Progenitor cell of endocrine pancreas (in vitro differentiated cells): ENCODE data around the gene RABEP1. TPM values are rescaled to one million over a fixed set of nuclear protein-coding genes. Genes with fewer than 3 reads are reported as not detected.

ENCODE experiments used
- DNase-seq: peaks from one replicate; pipeline ENCODE4 v3.0.0; 2021; ENCODE audit warnings: low spot score; ENCODE audit not compliant: unreplicated experiment
- H3K27ac Mint-ChIP-seq: 2 replicates; pipeline ENCODE4 v1.8.0; 2021; ENCODE audit warnings: mild to moderate bottlenecking, moderate library complexity, mixed read lengths
- H3K27me3 Mint-ChIP-seq: 2 replicates; pipeline ENCODE4 v1.8.0; 2021; ENCODE audit warnings: mixed read lengths
- H3K36me3 Mint-ChIP-seq: 2 replicates; pipeline ENCODE4 v1.8.0; 2022; ENCODE audit warnings: mixed read lengths; ENCODE audit not compliant: insufficient read depth
- H3K4me1 Mint-ChIP-seq: 2 replicates; pipeline ENCODE4 v1.8.0; 2021; ENCODE audit warnings: low read depth, mixed read lengths
- H3K4me3 Mint-ChIP-seq: 2 replicates; pipeline ENCODE4 v1.8.0; 2021; ENCODE audit warnings: low read depth, mild to moderate bottlenecking, moderate library complexity, mixed read lengths
- H3K9me3 Mint-ChIP-seq: 2 replicates; pipeline ENCODE4 v1.8.0; 2021; ENCODE audit warnings: low read depth, mixed read lengths
- CTCF ChIP-seq: fragments of 200-600 bp; sonication (generic); IDR thresholded peaks from one replicate; pipeline ENCODE4 v1.5.0; 2021; ENCODE audit warnings: antibody characterized with exemption, mild to moderate bottlenecking; ENCODE audit not compliant: unreplicated experiment
- total RNA-seq: library from RNA; stranded (reverse); gene quantifications from 2 replicates; pipeline ENCODE4 v1.2.1, GENCODE V29; 2021

RABEP1 gene
- total RNA-seq, 1 donor from 2014 or later = 50.1 TPM

GRCh38 chr17:5329784-5330557, 47.9 kb downstream of the RABEP1 start:
- H3K4me1 Mint-ChIP-seq = no peaks in the 10 kb centered on the region
- no peak for TF ChIP-seq CTCF
- no peaks in the 10 kb centered on the region for H3K9me3 Mint-ChIP-seq
- H3K27me3 Mint-ChIP-seq = no peaks in the 10 kb centered on the region
- peaks cover 4% of the 10 kb centered on the region for H3K36me3 Mint-ChIP-seq
- no peak overlapping the region for H3K27ac Mint-ChIP-seq
- H3K4me3 Mint-ChIP-seq = no peak overlapping the region
- DNase-seq = no peak

GRCh38 chr17:5330981-5331380, 48.9 kb downstream of the RABEP1 start:
- Mint-ChIP-seq H3K4me3 (no peak overlapping the region), H3K27me3 (no peaks in the 10 kb centered on the region), H3K36me3 (peaks cover 4% of the 10 kb centered on the region), H3K27ac (no peak overlapping the region), H3K9me3 (no peaks in the 10 kb centered on the region), H3K4me1 (no peaks in the 10 kb centered on the region)
- DNase-seq = no peak
- no peak for TF ChIP-seq CTCF

GRCh38 chr17:5331506-5331905, 49.4 kb downstream of the RABEP1 start:
- H3K27me3 Mint-ChIP-seq = no peaks in the 10 kb centered on the region
- no peak for DNase-seq
- peaks cover 4% of the 10 kb centered on the region for H3K36me3 Mint-ChIP-seq
- no peak for TF ChIP-seq CTCF
- no peak overlapping the region for H3K27ac Mint-ChIP-seq
- H3K9me3 Mint-ChIP-seq = no peaks in the 10 kb centered on the region
- H3K4me3 Mint-ChIP-seq = no peak overlapping the region
- no peaks in the 10 kb centered on the region for H3K4me1 Mint-ChIP-seq

- Mint-ChIP-seq H3K36me3 (peaks cover 20% of the 10 kb centered on the region), H3K27me3 (no peaks in the 10 kb centered on the region), H3K4me1 (peaks cover 15% of the 10 kb centered on the region), H3K9me3 (no peaks in the 10 kb centered on the region), H3K27ac (peak overlapping the region; percentile 10), H3K4me3 (no peak overlapping the region)
- no peak for DNase-seq
- TF ChIP-seq CTCF = no peak
Observed at GRCh38 chr17:5344914-5345313, 62.8 kb downstream of the RABEP1 start.

- TF ChIP-seq CTCF = no peak
- Mint-ChIP-seq H3K9me3 (no peaks in the 10 kb centered on the region), H3K36me3 (peaks cover 38% of the 10 kb centered on the region), H3K4me1 (peaks cover 8% of the 10 kb centered on the region), H3K27ac (peak overlapping the region; percentile 14), H3K4me3 (no peak overlapping the region), H3K27me3 (no peaks in the 10 kb centered on the region)
- DNase-seq = no peak
Observed at GRCh38 chr17:5352681-5353289, 70.7 kb downstream of the RABEP1 start.
